Panc1 (cell line): ENCODE data around the gene NR4A3. TPM values are rescaled to one million over a fixed set of nuclear protein-coding genes. Genes with fewer than 3 reads are reported as not detected.

Experiments
- ATAC-seq: fragments of 200-7000 bp; cut with Tn5 transposase; 2 replicates; pipeline ENCODE4 v1.9.1; 2020; ENCODE audit warnings: mild to moderate bottlenecking, moderate library complexity
- BruUV-seq: library from RNA; stranded (reverse); fragments of 400-500 nt; replicated peaks from 2 replicates; lab custom pipeline; 2021; lab: Mats Ljungman, UMichigan
- CTCF ChIA-PET: fragments of 300-600 bp; sonication (Branson Sonifier 250); formaldehyde crosslinking; loops from one replicate; lab custom pipeline; 2022; ENCODE audit warnings: antibody characterized with exemption; lab: Charles Lee
- POLR2A ChIA-PET: fragments of 300-600 bp; sonication (Branson Sonifier 250); formaldehyde crosslinking; loops from one replicate; lab custom pipeline; 2022; ENCODE audit warnings: antibody characterized with exemption; lab: Charles Lee
- DNase-seq: peaks from one replicate; pipeline ENCODE4 v3.0.0-alpha.2; 2010; ENCODE audit warnings: low read depth, low spot score
- H3K27ac ChIP-seq: 2 replicates; pipeline ENCODE4 v1.5.1; 2011; ENCODE audit warnings: mild to moderate bottlenecking, low read length, inconsistent platforms
- H3K27me3 ChIP-seq: fragments of 200-500 bp; sonication (Bioruptor generic); 2 replicates; pipeline ENCODE4 v1.6.0; 2014; ENCODE audit warnings: low read length, inconsistent platforms; ENCODE audit not compliant: control insufficient read depth, insufficient read depth
- H3K36me3 ChIP-seq: fragments of 200-500 bp; sonication (Bioruptor generic); 2 replicates; pipeline ENCODE4 v1.5.1; 2014; ENCODE audit warnings: inconsistent platforms, mild to moderate bottlenecking, low read length, moderate library complexity; ENCODE audit not compliant: control insufficient read depth, insufficient read depth
- H3K4me1 ChIP-seq: 2 replicates; pipeline ENCODE4 v1.5.1; 2011; ENCODE audit warnings: inconsistent platforms, mild to moderate bottlenecking, low read length, moderate library complexity; ENCODE audit not compliant: control insufficient read depth, insufficient read depth
- H3K4me3 ChIP-seq, 2 experiments: 2 replicates each; pipeline ENCODE4 v1.5.1; 2011 to 2012; ENCODE audit warnings: low read depth in 2 of 2, low read length in 2 of 2, mild to moderate bottlenecking in 2 of 2, inconsistent platforms in 1 of 2, moderate library complexity in 1 of 2
- H3K9me3 ChIP-seq: fragments of 200-500 bp; sonication (Bioruptor generic); 2 replicates; pipeline ENCODE4 v1.5.1; 2014; ENCODE audit warnings: low read depth, mild to moderate bottlenecking, inconsistent platforms, low read length, moderate library complexity; ENCODE audit not compliant: control insufficient read depth, insufficient read depth
- CTCF ChIP-seq: fragments of 450-650 bp; IDR thresholded peaks from 2 replicates; pipeline ENCODE4 v1.5.1; 2017; ENCODE audit warnings: mild to moderate bottlenecking
- POLR2AphosphoS5 ChIP-seq: IDR thresholded peaks from 2 replicates; pipeline ENCODE4 v1.6.1; 2012; ENCODE audit warnings: mild to moderate bottlenecking, low read depth, low read length, moderate library complexity
- SIN3A ChIP-seq: IDR thresholded peaks from 2 replicates; pipeline ENCODE4 v1.6.1; 2012; ENCODE audit warnings: low read depth, mild to moderate bottlenecking, low read length, moderate library complexity, borderline replicate concordance; ENCODE audit not compliant: insufficient read depth
- TCF7L2 ChIP-seq: IDR thresholded peaks from 2 replicates; pipeline ENCODE4 v1.6.1; 2011; ENCODE audit warnings: mild to moderate bottlenecking, low read depth, low read length, inconsistent platforms
- in situ Hi-C: cut with HindIII; loops from 2 replicates; pipeline ENCODE4 v1.10.0; 2016; ENCODE audit warnings: low sequenced_read_pairs, low pct_unique_long_range_greater_than_20kb
- intact Hi-C: fragments of 100-400 bp; cut with micrococcal nuclease; formaldehyde crosslinking; loops from one replicate; pipeline ENCODE4 v1.10.0; 2022; ENCODE audit not compliant: unreplicated experiment
- total RNA-seq: library from RNA; stranded (reverse); gene quantifications from one replicate; pipeline ENCODE4 v1.2.1, GENCODE V29; 2021; ENCODE audit not compliant: unreplicated experiment
- TF ChIP-seq, protein P1 (sequence below), 2 experiments: IDR thresholded peaks; 2 replicates each; pipeline ENCODE4 v1.6.1; 2011 to 2012; ENCODE audit warnings: low read depth in 2 of 2, control low read depth in 1 of 2, low read length in 1 of 2, mild to moderate bottlenecking in 1 of 2, moderate library complexity in 1 of 2; ENCODE audit not compliant: insufficient read depth in 1 of 2

Gene NR4A3
- total RNA-seq, 1 experiment from 2014 or later = 0.13 TPM

DNA sequence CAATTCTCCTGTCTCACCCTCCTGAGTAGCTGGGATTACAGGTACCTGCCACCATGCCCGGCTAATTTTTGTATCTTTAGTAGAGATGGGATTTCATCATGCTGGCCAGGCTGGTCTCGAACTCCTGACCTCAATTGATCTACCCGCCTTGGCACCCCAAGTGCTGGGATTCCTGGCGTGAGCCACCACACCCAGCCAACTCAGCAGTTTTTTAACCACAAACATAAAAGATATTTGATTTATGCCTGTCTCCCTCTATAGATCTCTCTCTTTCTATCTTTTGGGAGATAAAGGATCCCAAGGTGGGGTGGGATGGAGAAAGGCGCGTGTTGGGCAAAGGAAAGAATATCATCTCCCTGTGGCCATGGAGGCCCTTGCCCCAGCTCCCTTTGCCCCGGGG is 26.8 kb downstream of the NR4A3 start:
- intact Hi-C loops (no loop called here), in situ Hi-C loops (no loop called here)
- no peak overlapping the region for H3K27ac ChIP-seq
- H3K36me3 ChIP-seq = no peaks in the 10 kb centered on the region
- H3K4me3 ChIP-seq = no peak overlapping the region
- BruUV-seq = no TSS peak
- CTCF ChIA-PET = no interaction called here
- no peaks in the 10 kb centered on the region for H3K4me1 ChIP-seq
- no peaks in the 10 kb centered on the region for H3K9me3 ChIP-seq
- DNase-seq = no peak
- ATAC-seq = no peak
- no peaks in the 10 kb centered on the region for H3K27me3 ChIP-seq
- TF ChIP-seq CTCF (no peak), SIN3A (no peak), TCF7L2 (no peak), POLR2AphosphoS5 (no peak)
- TF ChIP-seq, protein P1, sequence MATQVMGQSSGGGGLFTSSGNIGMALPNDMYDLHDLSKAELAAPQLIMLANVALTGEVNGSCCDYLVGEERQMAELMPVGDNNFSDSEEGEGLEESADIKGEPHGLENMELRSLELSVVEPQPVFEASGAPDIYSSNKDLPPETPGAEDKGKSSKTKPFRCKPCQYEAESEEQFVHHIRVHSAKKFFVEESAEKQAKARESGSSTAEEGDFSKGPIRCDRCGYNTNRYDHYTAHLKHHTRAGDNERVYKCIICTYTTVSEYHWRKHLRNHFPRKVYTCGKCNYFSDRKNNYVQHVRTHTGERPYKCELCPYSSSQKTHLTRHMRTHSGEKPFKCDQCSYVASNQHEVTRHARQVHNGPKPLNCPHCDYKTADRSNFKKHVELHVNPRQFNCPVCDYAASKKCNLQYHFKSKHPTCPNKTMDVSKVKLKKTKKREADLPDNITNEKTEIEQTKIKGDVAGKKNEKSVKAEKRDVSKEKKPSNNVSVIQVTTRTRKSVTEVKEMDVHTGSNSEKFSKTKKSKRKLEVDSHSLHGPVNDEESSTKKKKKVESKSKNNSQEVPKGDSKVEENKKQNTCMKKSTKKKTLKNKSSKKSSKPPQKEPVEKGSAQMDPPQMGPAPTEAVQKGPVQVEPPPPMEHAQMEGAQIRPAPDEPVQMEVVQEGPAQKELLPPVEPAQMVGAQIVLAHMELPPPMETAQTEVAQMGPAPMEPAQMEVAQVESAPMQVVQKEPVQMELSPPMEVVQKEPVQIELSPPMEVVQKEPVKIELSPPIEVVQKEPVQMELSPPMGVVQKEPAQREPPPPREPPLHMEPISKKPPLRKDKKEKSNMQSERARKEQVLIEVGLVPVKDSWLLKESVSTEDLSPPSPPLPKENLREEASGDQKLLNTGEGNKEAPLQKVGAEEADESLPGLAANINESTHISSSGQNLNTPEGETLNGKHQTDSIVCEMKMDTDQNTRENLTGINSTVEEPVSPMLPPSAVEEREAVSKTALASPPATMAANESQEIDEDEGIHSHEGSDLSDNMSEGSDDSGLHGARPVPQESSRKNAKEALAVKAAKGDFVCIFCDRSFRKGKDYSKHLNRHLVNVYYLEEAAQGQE (IDR thresholded peaks at IDR 0.05; ENCODE audit: insufficient read depth in 1 of 2, low read depth in 2 of 2, low read length in 1 of 2) = no peak
- POLR2A ChIA-PET = no interaction called here

DNA sequence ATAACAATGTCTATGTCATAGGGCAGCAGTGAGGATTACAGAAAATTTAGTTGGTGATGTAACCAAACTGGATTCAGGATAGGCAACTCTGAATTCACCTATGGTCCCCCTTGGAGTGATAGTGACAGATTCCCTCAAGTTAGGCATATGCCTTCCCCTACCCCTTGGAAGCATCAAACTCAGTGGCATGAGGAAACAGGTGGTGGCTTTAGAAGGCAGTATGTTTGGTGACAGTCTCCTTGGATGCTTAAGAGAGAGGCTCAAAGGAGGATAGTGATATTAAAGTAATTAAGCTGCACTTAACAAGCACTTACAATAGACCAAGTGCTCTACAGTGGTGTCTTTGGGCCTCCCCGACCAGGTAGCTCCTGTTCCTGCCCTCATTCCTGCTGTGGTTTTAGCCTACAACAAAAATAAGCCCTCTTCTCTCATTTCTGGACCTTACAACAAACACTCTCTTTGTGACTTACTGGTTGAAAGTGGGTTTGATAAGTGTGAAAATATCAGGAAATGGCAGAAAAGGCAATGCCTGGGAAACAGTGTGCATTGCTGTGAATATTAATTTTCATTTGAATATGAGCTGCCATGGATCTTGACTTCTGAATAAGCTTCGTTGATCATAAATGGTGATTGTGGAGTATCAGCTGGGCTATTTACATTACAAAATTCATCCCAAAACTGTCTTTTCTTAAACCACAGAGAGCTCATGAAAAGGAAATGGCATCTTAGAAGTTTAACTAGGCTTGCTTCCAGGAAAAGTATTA is 29.2 kb downstream of the NR4A3 start:
- Histone ChIP-seq H3K4me1 (no peaks in the 10 kb centered on the region), H3K4me3 (no peak overlapping the region), H3K27me3 (no peaks in the 10 kb centered on the region), H3K36me3 (no peaks in the 10 kb centered on the region), H3K27ac (no peak overlapping the region), H3K9me3 (no peaks in the 10 kb centered on the region)
- in situ Hi-C loops (no loop called here), intact Hi-C loops (no loop called here)
- no peak for ATAC-seq
- TF ChIP-seq POLR2AphosphoS5 = no peak
- TF ChIP-seq, protein P1 (IDR thresholded peaks at IDR 0.05; ENCODE audit: insufficient read depth in 1 of 2, low read depth in 2 of 2, low read length in 1 of 2) = no peak
- TF ChIP-seq TCF7L2 = no peak
- no peak for TF ChIP-seq CTCF
- TF ChIP-seq SIN3A = no peak
- POLR2A ChIA-PET = no interaction called here
- CTCF ChIA-PET = no interaction called here
- no peak for DNase-seq
- BruUV-seq = no TSS peak
